ENCODE data around the gene WWTR1. TPM values are rescaled to one million over a fixed set of nuclear protein-coding genes. Genes with fewer than 3 reads are reported as not detected.

The WWTR1 gene
- total RNA-seq, 1 experiment from 2014 or later, result 48.2 TPM

DNA sequence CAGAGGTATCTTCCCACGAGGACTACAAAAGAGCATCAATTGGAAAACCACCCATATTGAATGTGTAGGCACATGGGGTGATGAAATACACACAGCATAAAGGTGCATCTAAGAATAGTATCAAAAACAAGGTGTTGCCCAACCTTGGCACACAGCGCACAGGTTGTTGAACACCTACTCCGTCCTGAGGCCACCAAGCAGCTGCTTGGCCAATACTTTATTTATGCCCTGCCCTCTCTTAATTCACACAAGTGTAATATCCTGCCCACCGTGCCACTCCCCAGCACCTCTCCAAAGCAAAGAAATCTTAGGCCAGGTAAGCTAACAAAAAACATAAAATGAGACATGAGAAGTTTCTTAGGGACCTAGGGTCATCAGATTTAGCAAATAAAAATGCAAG is 31.2 kb downstream of the WWTR1 start:
- no peak for DNase-seq (ENCODE audit: extremely low read depth, low read depth)

DNA sequence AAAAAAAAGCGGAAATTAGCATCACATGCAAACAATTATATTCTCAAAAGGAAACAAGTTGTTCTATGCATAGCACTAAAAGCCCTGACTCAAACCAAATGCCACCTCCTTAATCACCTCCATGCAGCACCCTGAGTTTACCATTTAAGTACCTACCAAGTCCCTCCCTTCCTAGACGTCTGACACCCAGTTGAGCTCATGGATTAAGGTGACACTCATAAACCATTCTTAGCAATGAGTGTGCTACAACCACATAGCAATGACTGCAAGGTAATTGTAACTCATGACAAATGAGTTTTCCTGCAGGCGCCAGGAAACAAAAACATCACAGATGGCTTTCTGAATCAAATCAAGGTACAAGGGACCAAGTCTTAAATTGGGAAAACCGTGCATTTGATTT is 32.0 kb downstream of the WWTR1 start:
- DNase-seq (ENCODE audit: extremely low read depth, low read depth), result no peak

DNA sequence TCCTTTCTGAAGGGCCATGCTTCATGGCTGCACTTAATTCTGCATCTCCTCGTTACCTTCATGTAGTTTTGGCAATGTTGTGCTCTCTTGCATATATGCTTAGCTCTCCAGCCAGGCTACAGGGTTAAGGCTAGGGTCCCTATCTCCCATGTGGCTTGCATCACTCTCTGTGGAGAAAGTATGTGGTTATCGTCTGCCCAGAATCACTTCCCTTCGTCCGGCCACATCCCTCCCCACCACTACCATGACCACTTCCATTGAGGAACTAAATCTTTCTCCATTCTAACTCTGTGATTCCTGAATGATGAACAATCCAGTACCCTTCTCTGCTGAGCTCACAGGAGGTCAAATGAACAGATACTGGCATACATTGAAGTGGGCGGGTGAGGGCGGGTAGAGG is 34.0 kb downstream of the WWTR1 start:
- DNase-seq (ENCODE audit: extremely low read depth, low read depth), result no peak

DNA sequence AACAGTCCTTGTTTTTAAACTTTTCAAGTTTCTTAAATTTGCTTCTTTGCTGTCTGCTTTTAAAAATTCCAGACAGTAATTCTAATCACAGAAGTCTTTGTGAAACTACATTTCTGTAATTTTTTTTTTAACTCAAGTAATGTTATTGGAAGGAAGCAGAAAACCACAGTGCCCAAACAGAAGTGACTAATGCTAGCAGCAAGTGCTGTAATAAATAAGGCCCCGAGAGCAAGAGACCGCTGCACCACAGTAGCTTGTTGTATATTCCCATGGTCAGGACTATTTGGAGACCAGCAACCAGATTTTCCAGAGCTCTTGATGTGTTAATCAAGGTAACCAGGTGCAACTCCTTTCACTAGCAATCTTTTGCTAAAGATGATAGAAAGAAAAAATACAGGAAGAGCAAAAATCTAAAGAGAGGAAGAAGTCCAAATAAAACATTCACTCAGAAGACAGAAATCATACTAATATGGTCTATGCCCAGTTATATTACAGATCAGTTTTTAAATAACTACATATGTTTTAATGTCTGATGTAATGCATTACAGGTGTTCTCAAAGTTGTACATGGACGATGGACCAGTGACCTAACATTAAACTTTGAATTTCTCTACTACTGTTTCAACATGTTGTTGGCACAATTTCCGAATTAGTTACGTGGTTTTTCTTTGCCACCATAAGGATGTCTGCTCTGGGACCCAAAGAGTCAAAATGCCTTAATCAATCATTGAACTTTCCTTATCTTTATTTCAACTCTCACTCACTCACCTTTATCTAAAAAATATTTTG is 36.4 kb downstream of the WWTR1 start:
- DNase-seq (ENCODE audit: extremely low read depth, low read depth), result peak; percentile 9

DNA sequence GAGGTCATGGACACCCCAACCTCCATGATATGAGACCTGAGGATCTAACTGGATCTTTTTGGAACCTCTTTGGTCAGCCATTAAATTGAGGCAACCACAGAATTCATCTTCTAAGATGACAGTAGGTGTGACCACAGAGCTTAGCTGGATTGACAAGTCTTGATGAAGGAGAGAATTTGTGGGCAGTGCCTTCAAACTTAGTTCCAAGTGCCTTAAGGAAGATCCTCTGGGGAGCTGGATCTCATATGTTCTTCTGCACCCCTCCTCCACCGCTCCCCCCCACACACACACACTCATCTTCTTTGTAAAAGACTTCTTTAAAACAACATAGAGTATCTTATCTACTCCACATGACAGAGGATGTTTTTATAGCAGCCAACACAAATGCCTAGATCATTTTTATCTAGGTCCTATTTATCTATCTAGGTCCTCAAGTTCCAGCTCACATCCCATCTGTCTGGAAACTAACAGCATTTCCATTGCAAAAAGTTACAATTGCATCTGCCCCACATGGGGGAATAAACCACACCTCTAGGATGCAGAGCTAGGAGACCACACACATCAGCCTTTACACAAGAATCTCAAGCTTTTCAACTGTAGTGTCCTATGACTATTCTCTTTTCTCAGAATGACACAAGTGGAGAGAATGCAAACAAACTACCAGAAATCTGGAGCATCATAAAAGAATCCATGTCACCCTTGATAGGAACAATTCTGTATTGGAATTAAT is 37.4 kb downstream of the WWTR1 start:
- no peak for DNase-seq (ENCODE audit: extremely low read depth, low read depth)

DNA sequence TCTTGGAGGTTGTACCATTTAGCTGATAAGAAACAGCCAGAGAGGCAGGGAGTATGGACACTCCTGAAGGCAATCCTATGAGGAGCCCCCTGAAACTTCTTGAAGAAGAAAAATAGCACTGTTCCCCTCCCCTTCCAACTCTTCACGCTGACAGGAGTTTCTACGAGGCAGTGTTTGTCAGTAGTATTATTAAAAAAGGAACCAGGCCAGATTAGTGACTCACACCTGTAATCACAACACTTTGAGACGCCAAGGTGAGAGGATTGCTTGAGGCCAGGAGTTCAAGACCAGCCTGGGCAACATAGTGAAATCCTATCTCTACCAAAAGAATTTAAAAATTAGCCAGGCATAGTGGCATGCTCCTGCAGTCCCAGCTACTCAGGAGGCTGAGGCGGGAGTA is 38.7 kb downstream of the WWTR1 start:
- no peak for DNase-seq (ENCODE audit: extremely low read depth, low read depth)

DNA sequence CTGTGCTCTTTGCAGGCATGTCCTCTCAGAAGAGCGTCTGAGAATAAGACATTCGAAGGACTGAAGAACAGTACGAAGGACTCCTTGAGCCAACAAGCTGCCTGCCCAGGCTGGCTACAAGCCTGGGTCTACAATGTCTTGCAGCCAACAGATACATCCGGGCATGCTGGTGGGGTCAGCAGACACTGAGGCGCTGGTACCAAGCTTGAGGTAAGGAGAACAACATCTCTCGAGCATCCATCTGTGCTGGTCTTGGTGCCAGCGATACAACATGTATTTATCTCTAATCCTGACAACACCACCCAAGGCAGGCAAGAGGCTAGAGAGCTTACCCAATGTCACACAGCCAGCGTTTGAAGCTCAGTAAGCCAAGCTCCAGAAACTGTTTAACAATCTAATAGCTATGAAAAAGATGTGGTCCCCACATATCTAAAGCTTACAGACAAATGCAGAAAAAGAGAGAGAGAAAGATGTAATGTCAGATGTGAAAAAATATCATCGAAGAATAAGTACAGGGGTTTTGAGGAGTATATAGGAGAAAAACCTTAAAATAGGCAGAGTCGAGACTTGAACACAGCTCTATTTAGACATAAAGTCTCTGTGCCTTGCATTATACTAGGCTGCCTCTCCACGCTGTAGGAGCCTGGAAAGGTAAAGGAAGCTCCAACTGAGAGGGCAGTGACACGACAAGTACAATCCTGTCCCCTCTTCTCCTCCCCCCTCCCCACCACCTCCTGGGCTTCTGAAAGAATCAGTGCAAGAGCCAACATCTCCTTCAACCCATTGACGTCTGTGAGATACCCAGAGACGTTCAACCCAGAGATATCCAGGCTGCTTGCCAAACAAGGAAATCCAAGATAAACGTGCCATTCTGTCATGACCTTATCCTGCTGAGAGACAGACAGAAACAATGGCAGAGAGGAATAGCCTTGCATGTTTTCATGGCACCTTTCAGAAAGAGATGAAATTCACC is 39.4 kb downstream of the WWTR1 start:
- DNase-seq (ENCODE audit: extremely low read depth, low read depth), result no peak

DNA sequence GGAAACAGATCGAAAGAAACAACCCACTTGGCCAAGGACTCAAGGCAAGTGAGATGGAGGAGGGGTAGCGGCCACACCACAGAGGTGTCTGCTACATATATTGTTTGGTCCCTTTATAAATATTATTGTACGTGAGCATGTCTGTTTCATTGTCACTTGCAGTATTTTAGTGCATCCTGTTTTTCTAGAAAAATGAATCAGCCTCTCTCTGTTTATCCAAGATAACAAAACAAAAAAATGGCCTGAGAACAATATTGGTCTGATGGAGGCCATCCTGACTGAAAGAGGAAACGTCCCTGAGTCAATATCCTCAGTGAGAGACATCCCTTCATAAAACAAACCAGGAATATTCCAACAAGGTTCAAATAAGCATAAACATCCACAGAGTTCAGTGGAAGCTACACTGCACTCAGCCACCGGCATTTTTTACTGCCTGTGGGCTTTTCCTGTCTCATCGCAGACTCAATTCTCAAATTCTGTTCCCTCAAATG is 42.0 kb downstream of the WWTR1 start:
- DNase-seq (ENCODE audit: extremely low read depth, low read depth), result no peak

DNA sequence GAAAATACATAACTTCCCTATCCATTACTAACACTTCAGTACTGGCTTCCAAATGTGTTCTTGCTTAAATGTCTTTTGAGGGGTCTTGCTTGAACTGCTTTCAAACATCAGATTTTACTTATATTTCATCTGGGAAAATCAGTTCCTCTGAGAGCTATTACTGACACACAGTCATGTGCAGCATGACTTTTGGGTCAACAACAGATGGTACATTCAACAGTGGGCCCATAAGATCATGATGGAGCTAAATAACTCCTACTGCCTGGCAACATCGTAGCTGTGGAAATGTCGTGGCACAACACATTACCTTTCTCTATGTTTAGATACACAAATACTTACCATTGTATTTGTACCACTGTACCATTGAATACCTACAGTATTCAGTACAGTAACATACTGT is 43.8 kb downstream of the WWTR1 start:
- DNase-seq (ENCODE audit: extremely low read depth, low read depth), result no peak

DNA sequence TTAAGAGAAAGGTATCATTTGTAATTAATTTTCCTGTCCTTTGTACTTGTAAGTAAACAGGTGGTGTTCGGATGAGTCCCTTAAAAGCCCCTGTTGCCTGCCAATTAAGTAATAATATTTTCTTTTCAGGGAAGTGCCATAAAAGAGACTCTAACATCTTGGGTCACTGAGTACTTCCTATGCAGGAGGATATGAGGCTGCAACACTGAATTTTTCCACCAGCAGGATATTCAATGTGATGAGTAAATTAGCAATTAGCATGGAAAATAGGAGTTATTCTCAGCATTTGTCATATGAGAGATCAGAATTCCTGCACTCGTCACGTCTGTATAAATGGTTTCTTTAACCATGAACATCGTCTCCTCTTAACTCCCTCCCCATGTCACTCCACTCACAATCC is 45.4 kb downstream of the WWTR1 start:
- no peak for DNase-seq (ENCODE audit: extremely low read depth, low read depth)

DNA sequence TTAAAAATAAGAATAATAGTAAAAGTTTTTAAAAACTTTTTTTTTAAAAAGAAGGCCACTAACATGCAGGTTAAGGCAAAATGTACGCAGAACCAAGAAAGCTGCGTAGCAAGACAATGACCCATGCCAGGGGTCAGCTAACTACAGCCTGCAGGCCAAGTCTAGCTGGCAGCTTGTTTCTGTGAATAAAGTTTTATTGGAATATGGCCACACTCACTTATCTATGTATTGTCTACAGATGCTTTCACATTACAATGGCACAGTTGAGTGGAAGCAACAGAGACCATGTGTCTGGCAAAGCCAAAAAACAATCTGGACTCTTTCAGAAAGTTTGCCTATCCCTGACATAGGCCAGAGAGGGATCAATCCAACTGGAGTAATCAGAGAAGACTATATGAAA is 46.7 kb downstream of the WWTR1 start:
- DNase-seq (ENCODE audit: extremely low read depth, low read depth), result no peak

DNA sequence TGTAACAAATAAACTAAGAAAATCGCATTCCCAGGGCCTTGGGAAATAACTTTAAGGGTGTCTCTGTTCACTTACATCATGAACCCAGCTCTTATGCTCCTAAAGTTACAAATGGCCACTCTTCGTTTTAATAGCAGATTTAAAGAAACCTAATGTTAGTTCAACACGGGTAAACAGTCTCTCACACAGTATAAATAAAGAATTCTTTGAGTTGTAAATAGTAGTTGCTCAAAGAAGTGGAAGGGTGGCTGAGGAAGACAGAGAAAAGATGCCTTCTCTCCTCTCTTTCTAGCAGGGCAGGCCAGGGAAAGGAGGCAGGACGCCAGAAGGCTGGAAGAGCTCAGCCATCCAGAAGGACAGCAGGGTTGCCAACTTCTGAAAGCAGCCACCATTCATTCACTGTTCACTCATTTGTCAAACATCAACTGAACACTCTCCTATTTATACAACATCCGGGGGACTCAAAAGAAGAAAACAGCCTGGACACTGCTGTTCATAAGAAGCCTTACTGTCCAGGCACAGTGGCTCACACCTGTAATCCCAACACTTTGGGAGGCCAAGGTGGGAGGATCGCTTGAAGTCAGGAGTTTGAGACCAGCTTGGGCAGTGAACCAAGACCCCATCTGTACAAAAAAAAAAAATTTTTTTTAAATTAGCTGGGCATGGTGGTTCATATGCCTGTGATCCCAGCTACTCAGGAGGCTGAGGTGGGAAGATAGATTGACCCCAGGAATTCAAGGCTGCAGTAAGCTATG is 47.3 kb downstream of the WWTR1 start:
- no peak for DNase-seq (ENCODE audit: extremely low read depth, low read depth)

DNA sequence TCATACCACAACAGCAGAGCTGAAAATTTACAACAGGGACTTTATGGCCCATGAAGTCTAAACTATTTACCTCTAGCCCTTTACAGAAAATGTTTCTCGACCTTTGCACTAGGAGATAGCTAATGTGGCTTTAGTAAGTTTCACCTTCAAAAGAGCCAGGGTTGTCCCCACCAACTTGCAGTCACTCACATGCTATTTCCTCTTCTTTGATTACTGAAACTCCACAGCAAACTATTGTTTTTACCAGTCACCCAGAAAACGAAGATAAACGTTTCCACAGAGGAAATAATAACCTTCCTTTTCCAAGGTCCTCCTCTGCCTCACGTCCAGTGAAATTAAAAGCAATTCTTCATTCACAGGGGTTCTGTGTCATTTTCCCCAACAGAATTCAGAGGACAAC is 48.2 kb downstream of the WWTR1 start:
- no peak for DNase-seq (ENCODE audit: extremely low read depth, low read depth)

DNA sequence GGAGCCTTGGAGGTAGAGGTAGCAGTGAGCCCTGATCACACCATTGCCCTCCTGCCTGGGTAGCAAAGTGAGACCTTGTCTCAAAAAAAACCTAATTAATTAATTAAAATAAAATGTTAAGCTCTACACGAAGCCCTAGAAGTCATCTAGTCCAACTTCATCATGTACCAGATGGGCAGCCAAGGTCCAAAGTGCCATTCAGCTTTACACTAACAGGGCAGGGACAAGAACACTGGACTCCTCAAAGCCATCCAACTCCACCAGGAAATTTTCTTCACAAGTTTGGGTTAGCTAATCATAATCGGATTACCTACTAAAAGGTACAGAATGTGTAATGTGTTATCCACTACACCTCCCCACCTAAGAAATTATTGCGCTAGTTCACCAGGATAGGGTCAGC is 48.8 kb downstream of the WWTR1 start:
- DNase-seq (ENCODE audit: extremely low read depth, low read depth), result no peak

DNA sequence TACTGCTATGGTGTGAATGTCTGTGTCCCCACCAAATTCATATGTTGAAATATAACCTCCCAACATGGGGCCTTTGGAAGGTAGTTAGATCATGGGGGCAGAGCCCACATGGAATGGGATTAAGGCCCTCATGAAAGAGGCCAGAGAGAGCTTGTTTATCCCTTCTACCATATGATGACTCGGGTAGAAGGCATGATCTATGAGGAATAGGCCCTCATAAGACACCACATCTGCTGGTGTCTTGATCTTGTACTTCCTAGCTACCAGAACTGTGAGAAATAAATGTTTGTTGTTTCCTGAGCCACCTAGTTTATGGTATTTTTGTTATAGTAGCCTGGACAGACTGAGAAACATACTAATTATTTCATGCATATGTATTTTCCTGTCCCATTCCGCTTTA is 51.9 kb downstream of the WWTR1 start:
- no peak for DNase-seq (ENCODE audit: extremely low read depth, low read depth)

DNA sequence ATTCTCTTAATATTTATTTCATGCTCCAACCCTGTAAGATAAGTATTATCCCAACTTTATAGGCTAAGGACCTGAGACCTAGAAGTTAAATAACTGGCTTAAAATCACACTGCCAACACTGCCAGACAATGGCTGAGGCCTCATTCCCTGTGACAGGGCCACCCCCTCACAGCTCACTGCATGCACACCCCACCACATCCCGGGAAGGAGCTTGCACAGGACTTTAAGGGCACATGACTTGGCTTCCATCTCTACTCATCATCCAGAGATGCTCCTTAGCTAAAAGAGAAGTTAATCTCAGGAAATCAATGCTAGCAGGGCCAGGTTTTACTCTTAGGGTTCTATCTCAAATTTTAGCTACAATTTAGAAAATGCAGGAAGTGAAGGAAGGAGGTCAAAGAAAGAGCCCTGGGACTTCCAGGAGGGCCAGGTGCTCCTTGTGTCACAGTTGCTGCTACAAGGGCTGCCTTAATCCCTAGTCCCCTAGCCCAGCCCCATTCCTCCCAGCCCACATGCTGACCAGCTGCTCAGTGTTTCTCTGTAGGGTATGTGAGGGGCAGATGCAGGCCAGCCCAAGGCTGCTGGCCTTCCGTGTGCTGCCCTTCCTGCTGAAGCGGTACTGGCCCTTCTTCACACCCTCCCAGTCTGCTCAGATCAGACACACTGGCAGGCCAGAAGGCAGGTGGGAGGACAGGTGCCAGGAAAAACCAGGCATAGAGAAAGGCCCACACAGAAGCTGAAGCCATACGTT is 53.5 kb downstream of the WWTR1 start:
- no peak for DNase-seq (ENCODE audit: extremely low read depth, low read depth)

DNA sequence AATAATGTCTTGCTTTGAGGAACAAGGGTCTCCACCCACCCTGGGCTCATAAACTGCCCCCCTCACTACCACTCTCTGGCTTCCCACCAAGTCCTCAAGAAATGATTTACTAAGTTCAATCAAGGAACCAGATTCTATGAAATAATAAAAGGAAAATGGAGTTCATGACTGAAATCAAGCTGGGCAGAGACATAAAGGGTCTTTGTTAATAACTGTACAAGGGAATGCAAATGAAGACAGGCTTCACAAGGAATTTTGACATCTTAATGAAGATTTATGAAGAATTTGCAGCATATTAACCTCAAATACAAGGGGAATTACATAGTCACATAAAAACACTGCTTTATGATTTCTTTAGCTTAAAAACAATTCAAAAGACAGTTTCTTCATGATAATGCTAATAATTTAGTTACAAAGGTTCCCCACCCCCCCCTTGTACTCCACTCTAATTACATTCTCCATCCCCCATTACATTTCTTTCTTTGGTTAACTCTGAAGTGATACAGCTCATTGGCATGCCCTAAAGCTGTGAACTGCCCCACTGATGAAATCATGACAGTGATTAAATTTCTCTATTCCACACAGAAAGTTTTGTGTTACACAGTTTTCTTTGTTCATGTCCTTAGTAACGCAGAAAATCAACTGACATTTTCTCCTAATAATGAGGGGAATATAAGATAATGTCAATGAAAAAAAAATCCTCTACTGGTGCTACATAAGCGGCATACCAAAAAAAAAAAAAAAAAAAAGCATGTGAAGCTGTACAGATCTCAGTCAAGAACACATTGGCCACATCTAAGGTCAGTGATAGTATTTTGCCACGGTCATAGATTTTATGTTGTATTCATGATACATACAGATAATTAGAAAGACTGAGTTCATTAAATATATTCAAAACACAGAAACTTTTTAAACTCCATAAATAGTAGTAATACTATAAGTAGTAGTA is 54.4 kb downstream of the WWTR1 start:
- DNase-seq (ENCODE audit: extremely low read depth, low read depth), result no peak

DNA sequence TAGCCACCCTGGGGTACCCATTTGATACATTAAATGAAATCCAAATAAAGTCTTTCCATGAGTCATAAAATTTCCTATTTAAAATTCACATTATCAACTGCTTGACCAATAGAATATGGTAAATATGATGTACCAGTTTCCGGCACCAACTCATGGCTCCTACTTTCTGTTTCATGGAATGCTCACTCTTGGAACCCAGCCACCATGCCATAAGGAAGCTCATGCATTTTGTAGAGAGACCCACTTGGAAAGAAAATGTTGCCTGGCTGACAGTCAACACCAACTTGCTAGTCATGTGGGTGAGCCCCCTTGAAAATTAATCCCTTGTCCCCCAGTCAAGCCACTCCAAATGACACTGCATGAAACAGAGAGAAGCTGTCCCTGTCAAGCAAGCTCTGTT is 57.2 kb downstream of the WWTR1 start:
- no peak for DNase-seq (ENCODE audit: extremely low read depth, low read depth)

Data from NCI-H460 (cell line).